Measurements from ENCODE around the gene NR5A2.

NR5A2 gene

DNA sequence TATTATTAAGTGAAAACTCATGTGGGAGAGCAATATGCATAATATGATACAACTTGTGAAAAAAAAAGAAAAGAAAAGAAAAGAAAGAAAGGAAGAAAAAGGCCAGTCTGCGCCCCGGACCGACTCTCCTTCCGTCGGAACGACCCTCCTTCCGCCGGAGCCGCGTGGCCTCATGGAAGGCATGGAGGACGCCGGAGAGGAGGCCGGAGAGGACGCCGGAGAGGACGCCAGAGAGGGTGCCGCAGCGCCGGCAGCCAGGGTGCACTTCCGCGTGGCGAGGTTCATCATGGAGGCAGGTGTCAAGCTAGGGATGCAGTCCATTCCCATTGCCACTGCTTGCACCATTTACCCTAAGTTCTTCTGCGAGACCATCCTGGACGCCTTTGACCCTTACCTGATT is 185.9 kb downstream of the NR5A2 start:
- DNase-seq: no peak

- no peak for DNase-seq
These were observed 186.4 kb downstream of the NR5A2 start for GRCh38 chr1:200213921-200214320.

GRCh38 chr1:200215350-200215749 is 187.8 kb downstream of the NR5A2 start:
- DNase-seq: no peak

- DNase-seq: no peak
These were observed 190.2 kb downstream of the NR5A2 start for GRCh38 chr1:200217703-200218102.

GRCh38 chr1:200221614-200222282 is 194.2 kb downstream of the NR5A2 start:
- no peak for DNase-seq

GRCh38 chr1:200223207-200223606 is 195.7 kb downstream of the NR5A2 start:
- DNase-seq: no peak

DNA sequence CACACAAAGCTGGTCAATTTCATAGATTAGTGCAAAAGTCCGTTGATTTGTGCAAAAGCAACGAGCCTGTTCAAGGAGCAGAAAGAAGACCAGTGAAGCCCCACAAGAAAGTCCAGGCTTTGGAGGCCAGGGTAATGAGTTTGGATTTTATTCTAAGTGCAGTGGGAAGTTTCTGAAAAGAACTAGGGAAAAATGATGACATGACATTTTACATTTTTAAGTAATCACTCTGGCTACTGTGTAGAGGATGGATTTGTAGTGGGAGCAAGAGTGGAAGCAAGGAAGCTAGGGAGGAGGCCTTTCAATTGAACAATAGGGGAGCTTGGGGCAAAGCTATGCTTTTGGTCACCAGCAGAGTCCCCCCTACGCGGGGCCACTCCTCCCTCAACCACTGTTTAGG is 196.1 kb downstream of the NR5A2 start:
- no peak for DNase-seq

GRCh38 chr1:200224315-200224714 is 196.8 kb downstream of the NR5A2 start:
- DNase-seq: no peak

GRCh38 chr1:200226268-200226968 is 198.9 kb downstream of the NR5A2 start:
- no peak for DNase-seq

GRCh38 chr1:200226969-200227303 is 199.4 kb downstream of the NR5A2 start:
- no peak for DNase-seq
